Subcutaneous adipose tissue (tissue), 4 donors: ENCODE measurements around the gene SLC24A3. TPM values are rescaled to one million over a fixed set of nuclear protein-coding genes. Genes with fewer than 3 reads are reported as not detected.

Experiments
- CTCF ChIP-seq: fragments of 450-650 bp; IDR thresholded peaks from one replicate; pipeline ENCODE4 v1.5.1; 2016; ENCODE audit warnings: low read depth, mild to moderate bottlenecking, control low read depth, antibody characterized with exemption, moderate library complexity
- total RNA-seq, 4 donors: library from RNA; depleted of rRNA; stranded (reverse); fragments of >200 nt; gene quantifications; one replicate each; pipeline ENCODE4 v1.1.0, GENCODE V29; 2016

The SLC24A3 gene
- total RNA-seq, 4 donors from 2014 or later, result 4.6 to 12.2 (median 9.1) TPM

GRCh38 chr20:19271879-19272651 lies 59.6 kb downstream of the SLC24A3 start:
- no peak for TF ChIP-seq CTCF

GRCh38 chr20:19272976-19273654 lies 60.7 kb downstream of the SLC24A3 start:
- TF ChIP-seq CTCF, result no peak

- TF ChIP-seq CTCF, result no peak
These were observed 61.6 kb downstream of the SLC24A3 start for GRCh38 chr20:19274001-19274400.

- no peak for TF ChIP-seq CTCF
These were observed 62.1 kb downstream of the SLC24A3 start for GRCh38 chr20:19274412-19275015.

GRCh38 chr20:19275038-19275629 lies 62.7 kb downstream of the SLC24A3 start:
- TF ChIP-seq CTCF, result no peak

- no peak for TF ChIP-seq CTCF
These were observed 63.2 kb downstream of the SLC24A3 start for GRCh38 chr20:19275630-19276071.

GRCh38 chr20:19277381-19277780 lies 64.9 kb downstream of the SLC24A3 start:
- TF ChIP-seq CTCF, result no peak
